Hepatocyte (in vitro differentiated cells): ENCODE measurements around the gene SFRP5. TPM values are rescaled to one million over a fixed set of nuclear protein-coding genes. Genes with fewer than 3 reads are reported as not detected.

Experiments used
- DNase-seq: peaks from one replicate; pipeline ENCODE4 v3.0.0-alpha.2; 2016; ENCODE audit warnings: low spot score
- H2AFZ ChIP-seq: fragments of 200-600 bp; sonication (generic); 2 replicates; pipeline ENCODE4 v1.6.0; 2016; ENCODE audit warnings: antibody characterized with exemption, mild to moderate bottlenecking
- H3K27ac ChIP-seq: fragments of 200-600 bp; sonication (generic); 2 replicates; pipeline ENCODE4 v1.5.1; 2016; ENCODE audit warnings: mild to moderate bottlenecking
- H3K27me3 ChIP-seq: fragments of 200-600 bp; sonication (generic); 2 replicates; pipeline ENCODE4 v1.6.1; 2016
- H3K36me3 ChIP-seq: fragments of 200-600 bp; sonication (generic); replicated peaks from 2 replicates; pipeline ENCODE4 v1.5.1; 2016; ENCODE audit warnings: low read depth; ENCODE audit not compliant: insufficient read depth
- H3K4me1 ChIP-seq: fragments of 200-600 bp; sonication (generic); 2 replicates; pipeline ENCODE4 v1.5.1; 2016; ENCODE audit warnings: mild to moderate bottlenecking, moderate library complexity; ENCODE audit not compliant: insufficient read depth
- H3K4me2 ChIP-seq: fragments of 200-600 bp; sonication (generic); 2 replicates; pipeline ENCODE4 v1.6.0; 2016
- H3K4me3 ChIP-seq: fragments of 200-600 bp; sonication (generic); 2 replicates; pipeline ENCODE4 v1.5.1; 2016; ENCODE audit warnings: mild to moderate bottlenecking
- H3K79me2 ChIP-seq: fragments of 200-600 bp; sonication (generic); 2 replicates; pipeline ENCODE4 v1.6.0; 2017; ENCODE audit warnings: mild to moderate bottlenecking
- H3K9me2 ChIP-seq: fragments of 200-600 bp; sonication (generic); replicated peaks from 2 replicates; pipeline ENCODE4 v1.6.0; 2017; ENCODE audit warnings: mild to moderate bottlenecking; ENCODE audit not compliant: insufficient read depth
- H3K9me3 ChIP-seq: fragments of 200-600 bp; sonication (generic); 2 replicates; pipeline ENCODE4 v1.5.1; 2016; ENCODE audit warnings: low read depth, mild to moderate bottlenecking
- H4K20me1 ChIP-seq: fragments of 200-600 bp; sonication (generic); 2 replicates; pipeline ENCODE4 v1.6.0; 2016; ENCODE audit warnings: mild to moderate bottlenecking; ENCODE audit not compliant: insufficient read depth, poor library complexity, severe bottlenecking
- CTCF ChIP-seq: fragments of 200-600 bp; sonication (generic); IDR thresholded peaks from 2 replicates; pipeline ENCODE4 v1.5.1; 2016; ENCODE audit warnings: antibody characterized with exemption, mild to moderate bottlenecking; ENCODE audit not compliant: poor library complexity
- EZH2 ChIP-seq: fragments of 200-600 bp; sonication (generic); IDR thresholded peaks from 2 replicates; pipeline ENCODE4 v1.6.1; 2016; ENCODE audit warnings: antibody characterized with exemption, mild to moderate bottlenecking, borderline replicate concordance
- EZH2phosphoT487 ChIP-seq: fragments of 200-600 bp; sonication (generic); IDR thresholded peaks from one replicate; pipeline ENCODE4 v1.6.1; 2018; ENCODE audit warnings: antibody characterized with exemption, mild to moderate bottlenecking, low read depth, moderate library complexity; ENCODE audit not compliant: unreplicated experiment, severe bottlenecking
- WGBS: methylation state at CpG from one replicate; pipeline ENCODE4 v1.1.6; 2016; ENCODE audit warnings: low lambda C conversion rate; ENCODE audit errors: missing lambda C conversion rate; 5-methylcytosine and 5-hydroxymethylcytosine counted together
- polyA plus RNA-seq: library from polyadenylated mRNA; unstranded; fragments of >200 nt; fragmentation: Nextera tagmentation; extraction: Ambion mirVana; gene quantifications from 2 replicates; pipeline ENCODE4 v1.2.1, GENCODE V29; 2016
- total RNA-seq: library from RNA; depleted of rRNA; stranded (reverse); fragments of >200 nt; gene quantifications from 2 replicates; pipeline ENCODE4 v1.2.3, GENCODE V29; 2014

Gene SFRP5
- total and polyA plus RNA-seq, 2 experiments from 2014 or later: 17.2 to 48.9 TPM

DNA sequence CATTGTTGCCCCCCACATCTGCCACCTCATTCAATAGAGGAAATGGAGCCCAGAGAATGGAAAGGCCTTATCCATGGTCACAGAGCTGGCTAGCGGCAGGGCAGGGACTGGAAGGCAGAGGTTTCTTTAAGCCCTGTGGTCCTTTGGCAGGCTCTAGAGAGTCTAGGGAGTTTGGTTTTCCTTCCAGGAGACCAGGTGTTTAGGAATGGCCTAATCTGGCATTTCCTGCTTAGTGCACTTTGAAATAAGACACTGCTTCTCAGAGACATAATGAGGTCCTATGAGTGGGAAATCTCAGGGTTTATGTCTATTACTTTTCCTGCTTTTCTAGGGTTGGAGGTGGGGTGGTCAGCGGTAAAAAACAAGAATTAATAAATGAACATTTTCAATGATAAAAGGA, 52.2 kb downstream of the SFRP5 start:
- TF ChIP-seq CTCF (no peak), EZH2 (no peak), EZH2phosphoT487 (no peak)
- DNase-seq: no peak
- H3K36me3 ChIP-seq: no peaks in the 10 kb centered on the region
- no peaks in the 10 kb centered on the region for H3K9me3 ChIP-seq
- peaks cover 28% of the 10 kb centered on the region for H3K79me2 ChIP-seq
- peaks cover 35% of the 10 kb centered on the region for H3K4me1 ChIP-seq
- 86% methylated on average over 2 of the region's 2 CpGs for WGBS
- H3K27me3 ChIP-seq: no peaks in the 10 kb centered on the region
- no peak overlapping the region for H3K4me2 ChIP-seq
- H4K20me1 ChIP-seq: no peaks in the 10 kb centered on the region
- no peaks in the 10 kb centered on the region for H3K9me2 ChIP-seq
- H3K27ac ChIP-seq: peak overlapping the region; percentile 57
- no peak overlapping the region for H2AFZ ChIP-seq
- no peak overlapping the region for H3K4me3 ChIP-seq

- H3K4me1 ChIP-seq: peaks cover 35% of the 10 kb centered on the region
- no peak overlapping the region for H3K4me3 ChIP-seq
- H3K27ac ChIP-seq: peak overlapping the region; percentile 57
- TF ChIP-seq EZH2phosphoT487 (no peak), CTCF (no peak), EZH2 (no peak)
- peak; percentile 76 for DNase-seq
- H4K20me1 ChIP-seq: no peaks in the 10 kb centered on the region
- no peak overlapping the region for H2AFZ ChIP-seq
- H3K4me2 ChIP-seq: peak overlapping the region; percentile 46
- 59% methylated on average over 8 of the region's 8 CpGs for WGBS
- H3K9me2 ChIP-seq: no peaks in the 10 kb centered on the region
- H3K36me3 ChIP-seq: no peaks in the 10 kb centered on the region
- no peaks in the 10 kb centered on the region for H3K27me3 ChIP-seq
- H3K9me3 ChIP-seq: no peaks in the 10 kb centered on the region
- peaks cover 28% of the 10 kb centered on the region for H3K79me2 ChIP-seq
These were observed 53.1 kb downstream of the SFRP5 start for GRCh38 chr10:97718659-97719142.

DNA sequence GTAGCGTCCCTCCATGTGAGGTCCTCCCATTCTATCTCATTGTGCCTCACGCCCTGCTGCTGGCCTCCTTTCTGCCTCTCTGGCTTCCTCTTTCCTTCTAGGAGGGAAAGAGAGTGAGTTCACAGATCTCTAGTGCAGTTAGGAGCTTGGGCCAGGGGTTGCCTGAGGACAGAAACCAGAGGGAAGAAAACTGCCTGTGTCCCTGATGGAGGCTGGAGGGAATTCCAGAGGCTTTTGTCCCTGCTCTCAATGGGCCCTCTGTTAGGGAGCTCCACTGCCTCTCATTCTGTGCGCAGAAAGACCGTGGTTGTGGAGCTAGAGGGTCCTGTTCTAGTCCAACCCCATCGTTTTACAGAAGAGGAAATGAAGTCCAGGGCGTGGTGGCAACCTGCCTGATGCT, 53.6 kb downstream of the SFRP5 start:
- Histone ChIP-seq H3K9me3 (no peaks in the 10 kb centered on the region), H3K4me2 (peak overlapping the region; percentile 46), H2AFZ (no peak overlapping the region), H3K79me2 (peaks cover 28% of the 10 kb centered on the region), H3K27ac (peak overlapping the region; percentile 57), H3K27me3 (no peaks in the 10 kb centered on the region), H3K36me3 (no peaks in the 10 kb centered on the region), H3K4me1 (peaks cover 36% of the 10 kb centered on the region), H4K20me1 (no peaks in the 10 kb centered on the region), H3K4me3 (no peak overlapping the region), H3K9me2 (no peaks in the 10 kb centered on the region)
- DNase-seq: no peak
- 92% methylated on average over 6 of the region's 6 CpGs for WGBS
- TF ChIP-seq CTCF: no peak
- no peak for TF ChIP-seq EZH2phosphoT487
- TF ChIP-seq EZH2: no peak

GRCh38 chr10:97717627-97718026, 54.2 kb downstream of the SFRP5 start:
- H2AFZ ChIP-seq: no peak overlapping the region
- peak overlapping the region; percentile 57 for H3K27ac ChIP-seq
- H3K36me3 ChIP-seq: no peaks in the 10 kb centered on the region
- peaks cover 28% of the 10 kb centered on the region for H3K79me2 ChIP-seq
- peaks cover 41% of the 10 kb centered on the region for H3K4me1 ChIP-seq
- no peaks in the 10 kb centered on the region for H3K27me3 ChIP-seq
- no peak overlapping the region for H3K4me3 ChIP-seq
- TF ChIP-seq EZH2: no peak
- TF ChIP-seq CTCF: no peak
- TF ChIP-seq EZH2phosphoT487: no peak
- H3K9me3 ChIP-seq: no peaks in the 10 kb centered on the region
- no peaks in the 10 kb centered on the region for H3K9me2 ChIP-seq
- no peaks in the 10 kb centered on the region for H4K20me1 ChIP-seq
- no peak overlapping the region for H3K4me2 ChIP-seq
- no peak for DNase-seq
- 93% methylated on average over 7 of the region's 7 CpGs for WGBS
